Heart right ventricle (tissue), 16 donors: ENCODE results near the gene CNIH3. TPM values are rescaled to one million over a fixed set of nuclear protein-coding genes. Genes with fewer than 3 reads are reported as not detected.

Experiments used
- ATAC-seq, 8 donors: fragments of 200-7000 bp; cut with Tn5 transposase; one replicate each; pipeline ENCODE4 v1.9.1; 2020; ENCODE audit warnings: mild to moderate bottlenecking in 8 of 8, moderate library complexity in 8 of 8, moderate number of reproducible peaks in 1 of 8
- DNase-seq, 2 donors: peaks; one replicate each; pipeline ENCODE4 v3.0.0-alpha.2; 2020
- H3K27ac ChIP-seq, 10 donors: fragments of 200-600 bp; sonication (generic) in 2 of 10; one replicate each; pipeline versions ENCODE4 v1.5.0 to v1.8.0; 2020 to 2022; ENCODE audit warnings: mild to moderate bottlenecking in 3 of 10
- H3K27me3 ChIP-seq, 7 donors: fragments of 200-600 bp; one replicate each; pipeline ENCODE4 v1.8.0; 2021 to 2022; ENCODE audit warnings: mild to moderate bottlenecking in 2 of 7
- H3K36me3 ChIP-seq, 9 donors: fragments of 200-600 bp; sonication (generic) in 1 of 9; one replicate each; pipeline versions ENCODE4 v1.5.0 to v1.8.0; 2020 to 2022; ENCODE audit warnings: mild to moderate bottlenecking in 2 of 9
- H3K4me1 ChIP-seq, 9 donors: fragments of 200-600 bp; sonication (generic) in 1 of 9; one replicate each; pipeline versions ENCODE4 v1.5.0 to v1.8.0; 2020 to 2022; ENCODE audit warnings: mild to moderate bottlenecking in 4 of 9
- H3K4me3 ChIP-seq, 10 donors: fragments of 200-600 bp; sonication (generic) in 2 of 10; one replicate each; pipeline versions ENCODE4 v1.5.0 to v1.8.0; 2020 to 2022; ENCODE audit warnings: mild to moderate bottlenecking in 7 of 10, moderate library complexity in 2 of 10
- H3K9me3 ChIP-seq, 11 donors: fragments of 200-600 bp in 10 of 11; sonication (generic) in 2 of 11; one replicate each; pipeline versions ENCODE4 v1.5.0 to v1.8.0; 2013 to 2022; ENCODE audit warnings: mild to moderate bottlenecking in 2 of 11, control low read depth in 1 of 11, moderate library complexity in 1 of 11
- CTCF ChIP-seq, 9 donors: fragments of 200-600 bp; sonication (generic) in 2 of 9; IDR thresholded peaks; one replicate each; pipeline versions ENCODE4 v1.5.0 to v1.8.0; 2021 to 2022; ENCODE audit warnings: antibody characterized with exemption in 9 of 9, mild to moderate bottlenecking in 5 of 9, moderate library complexity in 1 of 9
- WGBS, 2 donors: extraction: QIAGEN DNeasy Blood & Tissue Kit; methylation state at CpG; one replicate each; pipeline ENCODE4 v1.1.7; 2013; ENCODE audit warnings: inconsistent platforms in 1 of 2; 5-methylcytosine and 5-hydroxymethylcytosine counted together
- intact Hi-C, 10 donors: fragments of 100-400 bp; cut with DNase I; formaldehyde crosslinking; loops; one replicate each; pipeline versions ENCODE4 v1.11.1 to v1.14.2; 2022
- polyA plus RNA-seq, 2 donors: library from polyadenylated mRNA; stranded (reverse); fragments of 200-250 nt; gene quantifications; one replicate each; pipeline ENCODE4 v1.2.3, GENCODE V29; 2013
- total RNA-seq, 10 donors: library from RNA; stranded (reverse); fragmentation: NEBNext Ultra II Directional in 3 of 10; extraction: Animal tissue kit (Norgen Biotek cat#: 25700) in 3 of 10; gene quantifications; one replicate each; pipeline versions ENCODE4 v1.2.1 to v1.2.4, GENCODE V29; 2021 to 2023
- donor health status: Arrhythmogenic right ventricular cardiomyopathy.
- donor health status: ischemic (EF 13 %, LVEDD 7.1; RV severe dilation, severe dysfunction).
- donor health status: healthy with polysubstance abuse.
- donor health status: DM: no; HTN: yes; CAD: no.
- donor health status: DM: no; HTN: no; CAD: no.
- donor health status: ischemic (EF 25% LVEDD 6.9; RV normal size, moderate dysfunction).
- donor health status: ischemic (EF 25% LVEDD 5.7; RV mildly dilated, moderate dysfunction).
- donor health status: healthy.
- donor health status: DM: yes; HTN: yes; CAD: no.
- donor health status: Ischemic cardiomyopathy.
- donor health status: ischemic (EF 35%, LVEDD 5.7; RV mildly dilated, moderate dysfunction).
- donor health status: nonischemic (EF 11% LVEDD 7.7; RV severe dilation, severe dysfunction).
- donor health status: DM: yes; HTN: yes; CAD: no.
- donor health status: PGD.
- donor health status: ischemic (EF 29% LVEDD 5.4; RV normal size, mild dysfunction).
- donor health status: nonischemic (EF 23%, LVEDD 6.1; RV moderate dilation, normal function).

Gene CNIH3
- total and polyA plus RNA-seq, 12 donors = 0.28 to 1.8 (median 0.83) TPM

DNA sequence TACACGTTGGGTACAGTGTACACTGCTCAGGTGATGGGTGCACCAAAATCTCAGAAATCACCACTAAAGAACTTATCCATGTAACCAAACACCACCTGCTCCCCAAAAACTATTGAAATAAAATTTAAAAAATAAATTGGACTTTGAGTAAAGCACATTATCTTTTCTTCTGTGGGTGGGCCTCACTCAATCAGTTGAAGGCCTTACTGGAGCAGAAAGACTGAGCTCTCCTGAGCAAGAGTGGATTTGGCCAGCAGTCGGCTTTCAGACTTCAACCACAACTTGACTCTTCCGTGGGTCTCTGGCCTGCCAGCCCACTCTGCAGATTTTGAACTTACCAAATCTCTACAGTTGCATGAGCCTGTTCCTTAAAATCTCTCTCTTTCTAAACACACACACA is 78.9 kb downstream of the CNIH3 start:
- no peak overlapping the region for H3K27ac ChIP-seq
- intact Hi-C loops = loop anchor here in 1 of 10 donors (5.0 kb wide), 1 partner anchor 157 kb away; no protein-coding TSS in a partner anchor
- DNase-seq (no peak), ATAC-seq (no peak)
- WGBS, 2 donors = 87 to 94% methylated on average over 3 of the region's 3 CpGs
- H3K9me3 ChIP-seq = no peaks in the 10 kb centered on the region
- H3K4me3 ChIP-seq = no peak overlapping the region
- H3K36me3 ChIP-seq = no peaks in the 10 kb centered on the region
- TF ChIP-seq CTCF (IDR thresholded peaks at IDR 0.05) = no peak
- no peaks in the 10 kb centered on the region for H3K4me1 ChIP-seq
- peaks cover 0 to 6% (median 0%) of the 10 kb centered on the region in 7 donors for H3K27me3 ChIP-seq

DNA sequence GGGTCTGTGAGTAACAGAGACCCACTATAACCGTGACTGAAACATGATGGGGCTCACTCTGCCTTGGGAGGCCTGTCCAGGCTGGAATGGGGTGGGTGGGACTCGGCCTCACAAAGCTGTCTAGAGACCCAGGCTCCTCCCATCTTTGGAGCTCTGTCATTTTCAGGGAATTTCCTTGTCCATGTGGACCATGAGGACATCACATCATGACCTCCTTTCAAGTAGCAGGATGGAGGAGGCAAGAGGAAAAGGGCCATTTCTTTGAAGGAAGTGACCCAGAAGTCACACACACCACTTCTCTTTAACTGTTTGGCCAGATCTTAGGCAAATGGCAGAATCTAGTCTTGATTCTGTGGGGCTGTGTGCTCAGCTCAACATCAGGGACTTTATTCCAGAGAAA is 79.9 kb downstream of the CNIH3 start:
- DNase-seq (no peak), ATAC-seq (no peak)
- TF ChIP-seq CTCF (IDR thresholded peaks at IDR 0.05) = no peak
- H3K4me1 ChIP-seq = no peaks in the 10 kb centered on the region
- 84 to 85% methylated on average over 2 of the region's 2 CpGs for WGBS, 2 donors
- no peaks in the 10 kb centered on the region for H3K36me3 ChIP-seq
- no peak overlapping the region for H3K27ac ChIP-seq
- intact Hi-C loops = loop anchor here in 1 of 10 donors (5.0 kb wide), 1 partner anchor 156 kb away; no protein-coding TSS in a partner anchor
- no peaks in the 10 kb centered on the region for H3K9me3 ChIP-seq
- peaks cover 0 to 6% (median 0%) of the 10 kb centered on the region in 7 donors for H3K27me3 ChIP-seq
- H3K4me3 ChIP-seq = no peak overlapping the region

- Histone ChIP-seq H3K4me1 (no peaks in the 10 kb centered on the region), H3K36me3 (no peaks in the 10 kb centered on the region), H3K27ac (no peak overlapping the region), H3K9me3 (no peaks in the 10 kb centered on the region), H3K4me3 (no peak overlapping the region), H3K27me3 (peaks cover 0 to 6% (median 0%) of the 10 kb centered on the region in 7 donors)
- no peak for DNase-seq
- WGBS, 2 donors = 84% methylated on average over 14 of the region's 14 CpGs
- TF ChIP-seq CTCF (IDR thresholded peaks at IDR 0.05) = no peak
- intact Hi-C loops = loop anchor here in 1 of 10 donors (5.0 kb wide), 1 partner anchor 155 kb away; no protein-coding TSS in a partner anchor
- peak in 1 of 8 donors; percentile 65 for ATAC-seq
Measured at GRCh38 chr1:224696891-224697765, 81.0 kb downstream of the CNIH3 start.

GRCh38 chr1:224698015-224698451 is 81.9 kb downstream of the CNIH3 start:
- DNase-seq = no peak
- ATAC-seq = no peak
- Histone ChIP-seq H3K27me3 (peaks cover 0 to 6% (median 0%) of the 10 kb centered on the region in 7 donors), H3K27ac (no peak overlapping the region), H3K4me3 (no peak overlapping the region), H3K36me3 (no peaks in the 10 kb centered on the region), H3K4me1 (no peaks in the 10 kb centered on the region), H3K9me3 (no peaks in the 10 kb centered on the region)
- WGBS, 2 donors = 72% methylated on average over 4 of the region's 4 CpGs
- intact Hi-C loops = loop anchor here in 1 of 10 donors (5.0 kb wide), 1 partner anchor 154 kb away; no protein-coding TSS in a partner anchor
- TF ChIP-seq CTCF (IDR thresholded peaks at IDR 0.05) = no peak
